IPS-20b (cell line): Measurements from ENCODE around the gene CLEC4G.

Experiments
- H3K27ac ChIP-seq: one replicate; pipeline ENCODE4 v1.5.1; 2013; ENCODE audit warnings: low read length
- H3K27me3 ChIP-seq: 2 replicates; pipeline ENCODE4 v1.6.1; 2013; ENCODE audit warnings: mild to moderate bottlenecking, low read length, inconsistent platforms; ENCODE audit not compliant: insufficient read depth
- H3K36me3 ChIP-seq: 2 replicates; pipeline ENCODE4 v1.6.1; 2013; ENCODE audit warnings: low read depth, mild to moderate bottlenecking, inconsistent platforms, low read length, moderate library complexity; ENCODE audit not compliant: insufficient read depth
- H3K4me1 ChIP-seq: 2 replicates; pipeline ENCODE4 v1.6.1; 2013; ENCODE audit warnings: mild to moderate bottlenecking, control low read depth, inconsistent platforms, low read length, moderate library complexity; ENCODE audit not compliant: insufficient read depth
- H3K4me3 ChIP-seq: 2 replicates; pipeline ENCODE4 v1.5.1; 2013; ENCODE audit warnings: mild to moderate bottlenecking, low read length, inconsistent platforms
- H3K9ac ChIP-seq: 2 replicates; pipeline ENCODE4 v1.6.1; 2013; ENCODE audit warnings: low read depth, mild to moderate bottlenecking, inconsistent platforms, low read length, moderate library complexity
- H3K9me3 ChIP-seq: 2 replicates; pipeline ENCODE4 v1.6.1; 2013; ENCODE audit warnings: mild to moderate bottlenecking, low read depth, low read length, inconsistent platforms; ENCODE audit not compliant: insufficient read depth

CLEC4G gene

GRCh38 chr19:7685546-7686445, 46.1 kb downstream of the CLEC4G start:
- Histone ChIP-seq H3K27ac (no peak overlapping the region), H3K9me3 (no peaks in the 10 kb centered on the region), H3K4me3 (no peak overlapping the region), H3K36me3 (peaks cover 15% of the 10 kb centered on the region), H3K27me3 (no peaks in the 10 kb centered on the region), H3K9ac (no peak overlapping the region), H3K4me1 (no peaks in the 10 kb centered on the region; the same call in 1 of the 2 replicates)

- Histone ChIP-seq H3K27me3 (peaks cover 16% of the 10 kb centered on the region), H3K27ac (no peak overlapping the region), H3K9ac (peak overlapping the region; percentile 52; the same call in 1 of the 2 replicates), H3K36me3 (peaks cover 15% of the 10 kb centered on the region), H3K9me3 (no peaks in the 10 kb centered on the region), H3K4me1 (no peaks in the 10 kb centered on the region; the same call in 1 of the 2 replicates), H3K4me3 (peak overlapping the region; percentile 87; the same call in 1 of the 2 replicates)
Observed at GRCh38 chr19:7682175-7682855, 49.6 kb downstream of the CLEC4G start.

GRCh38 chr19:7681340-7682174, 50.4 kb downstream of the CLEC4G start:
- Histone ChIP-seq H3K27ac (no peak overlapping the region), H3K36me3 (peaks cover 15% of the 10 kb centered on the region), H3K27me3 (peaks cover 24% of the 10 kb centered on the region), H3K4me1 (no peaks in the 10 kb centered on the region; the same call in 1 of the 2 replicates), H3K9ac (peak overlapping the region; percentile 83; the same call in 1 of the 2 replicates), H3K9me3 (no peaks in the 10 kb centered on the region), H3K4me3 (peak overlapping the region; percentile 87)

DNA sequence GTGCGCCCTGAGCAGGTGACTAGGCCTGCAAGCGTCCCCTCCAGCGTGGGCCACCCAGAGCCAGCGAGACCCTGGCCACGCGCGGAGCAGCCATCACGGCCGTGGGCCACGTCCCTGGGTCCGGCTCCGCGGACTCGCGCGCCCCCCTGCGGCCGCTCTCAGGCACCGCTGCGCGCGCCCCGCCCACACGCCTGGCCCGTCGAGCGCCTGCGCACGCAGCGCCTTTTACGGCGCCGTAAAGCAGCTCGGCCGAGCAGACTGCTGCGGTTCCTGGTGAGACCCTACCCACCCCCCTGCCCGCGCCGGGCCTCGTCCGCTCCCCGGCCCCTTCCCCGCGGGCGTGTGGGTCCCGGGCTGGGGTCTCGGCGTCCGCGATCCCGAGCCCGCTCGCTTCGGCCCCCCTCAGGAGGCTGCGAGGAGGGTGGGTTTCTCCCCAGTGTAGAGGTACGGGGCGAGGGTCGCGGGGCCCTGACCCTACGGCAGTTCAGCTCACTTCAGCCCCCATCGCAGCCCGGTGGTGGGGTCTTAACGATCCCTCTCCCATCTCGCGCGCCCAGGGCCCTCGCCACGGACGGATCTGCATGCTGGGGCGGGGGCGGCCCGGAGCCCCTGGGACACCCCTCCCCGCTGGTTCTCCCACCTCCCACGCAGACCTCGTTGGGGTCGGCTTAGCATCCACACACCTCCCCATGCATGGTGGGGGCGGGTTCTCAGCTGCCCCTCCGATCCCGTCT, 51.1 kb downstream of the CLEC4G start, which contains the start of gene TRAPPC5:
Gene TRAPPC5 (plus strand): TSS at position 228 of the 734 bp plus-strand sequence. CDS start 1,421 bp downstream, outside the sequence.
- H3K4me1 ChIP-seq = no peaks in the 10 kb centered on the region; the same call in 1 of the 2 replicates
- peaks cover 15% of the 10 kb centered on the region for H3K36me3 ChIP-seq
- H3K9me3 ChIP-seq = no peaks in the 10 kb centered on the region
- peak within 1 kb of the TSS; percentile 83 for H3K9ac ChIP-seq
- H3K4me3 ChIP-seq = peak within 1 kb of the TSS; percentile 87
- no peak within 1 kb of the TSS for H3K27ac ChIP-seq
- peaks cover 28% of the 10 kb centered on the region for H3K27me3 ChIP-seq

- H3K27me3 ChIP-seq = peaks cover 28% of the 10 kb centered on the region
- H3K27ac ChIP-seq = no peak overlapping the region
- H3K4me1 ChIP-seq = no peaks in the 10 kb centered on the region; the same call in 1 of the 2 replicates
- peaks cover 15% of the 10 kb centered on the region for H3K36me3 ChIP-seq
- no peak overlapping the region for H3K9ac ChIP-seq
- peak overlapping the region; percentile 87; the same call in 1 of the 2 replicates for H3K4me3 ChIP-seq
- H3K9me3 ChIP-seq = no peaks in the 10 kb centered on the region
Observed at GRCh38 chr19:7679771-7680605, 51.9 kb downstream of the CLEC4G start.

GRCh38 chr19:7678971-7679751, 52.7 kb downstream of the CLEC4G start:
- H3K36me3 ChIP-seq = peaks cover 15% of the 10 kb centered on the region
- peaks cover 28% of the 10 kb centered on the region for H3K27me3 ChIP-seq
- no peak overlapping the region for H3K27ac ChIP-seq
- H3K9ac ChIP-seq = no peak overlapping the region
- H3K4me3 ChIP-seq = no peak overlapping the region
- H3K9me3 ChIP-seq = no peaks in the 10 kb centered on the region
- no peaks in the 10 kb centered on the region; the same call in 1 of the 2 replicates for H3K4me1 ChIP-seq
